DOHH2 (cell line): Measurements from ENCODE around the gene FBXW4.

ENCODE experiments used
- EZH2phosphoT487 ChIP-seq: fragments of 200-600 bp; sonication (generic); IDR thresholded peaks from 2 replicates; pipeline ENCODE4 v1.6.1; 2017; ENCODE audit warnings: borderline replicate concordance, mild to moderate bottlenecking, antibody characterized with exemption, low read length, moderate library complexity, mixed read lengths
- TF ChIP-seq, protein P1 (sequence below): fragments of 200-600 bp; sonication (generic); IDR thresholded peaks from one replicate; pipeline ENCODE4 v1.5.1; 2014; ENCODE audit warnings: antibody characterized with exemption, mild to moderate bottlenecking, low read depth, low read length; ENCODE audit not compliant: poor library complexity, severe bottlenecking

DNA sequence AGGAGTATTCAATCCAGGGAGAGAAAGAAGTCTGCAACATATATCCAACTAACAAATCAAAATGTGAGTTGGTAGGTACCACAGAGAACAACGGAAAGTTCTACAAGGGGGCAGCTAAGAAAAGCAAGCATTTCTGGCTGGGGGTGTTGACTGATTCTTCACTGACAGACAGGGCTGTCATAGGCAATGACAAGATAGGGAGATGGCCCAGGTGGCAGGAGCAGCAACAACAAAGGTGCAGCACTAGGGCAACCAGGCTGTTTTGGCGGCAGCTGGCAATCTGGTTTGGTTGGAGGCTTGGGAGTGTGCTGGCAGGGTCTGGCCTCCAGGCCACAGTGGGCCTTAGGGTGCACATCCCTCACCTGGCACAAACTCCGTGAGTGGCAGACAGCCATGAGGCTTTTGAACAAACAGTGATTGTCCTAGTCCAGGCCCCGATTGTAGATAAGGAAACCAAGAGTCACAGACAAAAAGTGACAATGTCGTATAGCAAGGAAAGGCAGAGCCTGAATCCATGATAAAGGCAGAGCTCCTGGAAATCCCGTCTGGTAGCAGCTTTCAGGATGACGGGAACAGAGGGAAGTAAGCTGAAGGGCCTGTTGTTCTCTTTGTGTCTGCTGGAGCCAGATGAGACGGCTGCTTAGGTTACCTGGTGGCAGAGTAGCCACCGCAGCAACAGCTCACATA is 78.4 kb downstream of the FBXW4 start:
- TF ChIP-seq, protein P1, sequence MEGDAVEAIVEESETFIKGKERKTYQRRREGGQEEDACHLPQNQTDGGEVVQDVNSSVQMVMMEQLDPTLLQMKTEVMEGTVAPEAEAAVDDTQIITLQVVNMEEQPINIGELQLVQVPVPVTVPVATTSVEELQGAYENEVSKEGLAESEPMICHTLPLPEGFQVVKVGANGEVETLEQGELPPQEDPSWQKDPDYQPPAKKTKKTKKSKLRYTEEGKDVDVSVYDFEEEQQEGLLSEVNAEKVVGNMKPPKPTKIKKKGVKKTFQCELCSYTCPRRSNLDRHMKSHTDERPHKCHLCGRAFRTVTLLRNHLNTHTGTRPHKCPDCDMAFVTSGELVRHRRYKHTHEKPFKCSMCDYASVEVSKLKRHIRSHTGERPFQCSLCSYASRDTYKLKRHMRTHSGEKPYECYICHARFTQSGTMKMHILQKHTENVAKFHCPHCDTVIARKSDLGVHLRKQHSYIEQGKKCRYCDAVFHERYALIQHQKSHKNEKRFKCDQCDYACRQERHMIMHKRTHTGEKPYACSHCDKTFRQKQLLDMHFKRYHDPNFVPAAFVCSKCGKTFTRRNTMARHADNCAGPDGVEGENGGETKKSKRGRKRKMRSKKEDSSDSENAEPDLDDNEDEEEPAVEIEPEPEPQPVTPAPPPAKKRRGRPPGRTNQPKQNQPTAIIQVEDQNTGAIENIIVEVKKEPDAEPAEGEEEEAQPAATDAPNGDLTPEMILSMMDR: no peak
- no peak for TF ChIP-seq EZH2phosphoT487
